ENCODE measurements around the gene NIM1K.

DNA sequence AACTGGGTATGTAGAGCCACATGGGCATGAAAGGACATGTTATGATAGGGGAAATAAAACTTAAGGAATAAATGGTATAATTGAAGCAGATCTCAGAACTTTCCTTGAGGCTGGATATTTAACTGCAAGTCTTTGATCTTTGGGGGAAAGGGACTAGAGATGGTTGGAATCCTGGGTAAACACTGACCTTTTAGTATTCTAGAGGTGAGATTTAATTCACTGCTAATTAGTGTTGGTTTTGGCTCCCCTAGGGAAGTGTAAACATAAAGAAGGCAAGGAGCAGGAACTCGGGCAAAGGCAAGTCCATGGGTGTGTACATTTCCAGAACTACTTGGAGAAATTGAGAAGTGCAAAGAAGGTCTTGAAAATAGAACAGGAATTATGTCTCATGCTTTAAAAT, 16.6 kb downstream of the NIM1K start:
- TF ChIP-seq, protein P1, sequence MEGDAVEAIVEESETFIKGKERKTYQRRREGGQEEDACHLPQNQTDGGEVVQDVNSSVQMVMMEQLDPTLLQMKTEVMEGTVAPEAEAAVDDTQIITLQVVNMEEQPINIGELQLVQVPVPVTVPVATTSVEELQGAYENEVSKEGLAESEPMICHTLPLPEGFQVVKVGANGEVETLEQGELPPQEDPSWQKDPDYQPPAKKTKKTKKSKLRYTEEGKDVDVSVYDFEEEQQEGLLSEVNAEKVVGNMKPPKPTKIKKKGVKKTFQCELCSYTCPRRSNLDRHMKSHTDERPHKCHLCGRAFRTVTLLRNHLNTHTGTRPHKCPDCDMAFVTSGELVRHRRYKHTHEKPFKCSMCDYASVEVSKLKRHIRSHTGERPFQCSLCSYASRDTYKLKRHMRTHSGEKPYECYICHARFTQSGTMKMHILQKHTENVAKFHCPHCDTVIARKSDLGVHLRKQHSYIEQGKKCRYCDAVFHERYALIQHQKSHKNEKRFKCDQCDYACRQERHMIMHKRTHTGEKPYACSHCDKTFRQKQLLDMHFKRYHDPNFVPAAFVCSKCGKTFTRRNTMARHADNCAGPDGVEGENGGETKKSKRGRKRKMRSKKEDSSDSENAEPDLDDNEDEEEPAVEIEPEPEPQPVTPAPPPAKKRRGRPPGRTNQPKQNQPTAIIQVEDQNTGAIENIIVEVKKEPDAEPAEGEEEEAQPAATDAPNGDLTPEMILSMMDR (IDR thresholded peaks at IDR 0.05; ENCODE audit: low read depth, low read length), result no peak
- no peak for TF ChIP-seq EZH2phosphoT487 (IDR thresholded peaks at IDR 0.05; ENCODE audit: low read depth)

Measured in OCI-LY3 (cell line).